Skin of body (tissue), 2 donors: Measurements from ENCODE around the gene ZCCHC9. TPM values are rescaled to one million over a fixed set of nuclear protein-coding genes. Genes with fewer than 3 reads are reported as not detected.
"Not testable (repeated sequence)": the region's sequence is repeated elsewhere in the genome, so short reads cannot be mapped to it uniquely, and the experiment has no call there.

Experiments used
- DNase-seq: peaks from one replicate; lab custom pipeline; 2025; lab: John Stamatoyannopoulos, UW
- total RNA-seq: library from RNA; depleted of rRNA; stranded (reverse); fragments of >200 nt; gene quantifications from one replicate; pipeline ENCODE4 v1.2.3, GENCODE V29; 2014

Gene ZCCHC9
- total RNA-seq, 1 donor from 2014 or later, result 22.7 TPM

DNA sequence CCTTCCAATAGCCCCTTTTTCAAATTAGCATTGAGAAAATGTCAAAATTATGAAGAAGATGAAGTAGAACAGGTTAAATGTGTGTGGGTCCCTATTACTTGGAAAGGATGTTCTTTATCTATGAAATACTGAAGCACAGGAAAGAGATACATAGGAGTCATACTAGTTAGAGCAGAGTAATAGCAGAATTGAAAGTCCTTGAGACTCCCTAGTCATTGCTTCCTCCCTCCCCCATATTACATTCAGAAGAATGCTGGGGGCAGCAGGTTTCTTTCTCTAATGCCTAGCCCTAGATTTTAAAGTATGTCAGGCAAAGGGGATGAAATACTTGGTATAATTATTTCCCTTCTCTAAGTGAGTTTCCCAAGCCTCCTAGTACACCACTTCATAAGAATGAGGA is 4.4 kb downstream of the ZCCHC9 start:
- DNase-seq, result no peak

DNA sequence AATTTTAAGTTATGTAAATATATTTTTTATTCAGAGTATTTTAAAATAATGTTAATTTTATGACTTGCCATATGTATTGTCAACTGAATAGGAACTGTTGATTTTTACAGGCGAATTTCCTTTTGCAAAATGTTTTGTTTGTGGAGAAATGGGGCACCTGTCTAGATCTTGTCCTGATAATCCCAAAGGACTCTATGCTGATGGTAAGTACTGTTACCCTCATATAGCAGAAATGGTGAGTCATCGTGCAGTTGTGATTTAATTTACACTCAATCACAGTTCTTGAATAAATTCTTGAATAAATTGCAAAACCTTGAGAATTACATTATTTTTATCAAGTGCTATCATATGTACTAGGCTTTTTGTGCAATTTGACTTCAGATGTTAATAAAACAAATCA is 7.4 kb downstream of the ZCCHC9 start:
- DNase-seq, result no peak

GRCh38 chr5:81310402-81311063 is 9.1 kb downstream of the ZCCHC9 start:
- DNase-seq, result no peak

DNA sequence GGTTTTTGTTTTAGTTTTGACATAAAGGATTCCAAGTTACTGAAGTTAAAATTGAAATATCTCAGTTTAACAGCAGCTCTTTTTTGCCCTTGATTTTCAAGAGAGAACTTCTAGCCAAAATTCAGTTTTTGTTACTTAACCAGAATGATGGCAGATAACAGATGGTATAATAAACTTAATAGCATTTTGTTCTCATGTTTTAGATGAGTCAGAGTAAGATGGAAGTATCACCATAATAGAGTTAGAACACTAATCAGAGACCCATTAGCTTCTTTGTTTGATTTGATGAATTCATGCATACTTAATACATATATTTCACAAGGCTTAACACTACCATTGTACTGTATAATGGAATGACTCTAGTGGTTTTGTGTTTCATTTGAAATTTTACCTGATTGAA is 11.9 kb downstream of the ZCCHC9 start:
- no peak for DNase-seq

DNA sequence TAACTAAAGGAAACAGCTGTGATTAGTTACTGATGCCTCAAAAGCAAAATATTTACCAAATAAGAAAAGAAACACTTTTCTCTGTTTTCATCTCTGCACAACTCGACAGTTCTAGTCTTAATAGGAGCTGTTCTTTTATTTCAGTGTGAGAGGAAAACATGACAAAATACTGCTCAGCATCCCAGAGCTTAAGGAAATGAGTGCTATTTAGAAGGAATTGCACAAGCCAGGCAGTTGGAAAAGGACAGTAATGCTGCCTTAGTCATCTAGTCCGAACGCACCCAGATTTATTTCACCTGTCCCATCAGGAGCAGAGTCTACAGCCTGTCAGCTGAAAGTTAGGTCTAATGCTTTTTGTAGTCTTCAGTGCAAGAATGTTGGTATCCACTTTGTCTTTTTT is 12.3 kb downstream of the ZCCHC9 start:
- DNase-seq, result no peak

GRCh38 chr5:81314581-81314980 is 13.2 kb downstream of the ZCCHC9 start:
- DNase-seq, result no peak

GRCh38 chr5:81315336-81315735 is 13.9 kb downstream of the ZCCHC9 start:
- DNase-seq, result no peak

- DNase-seq, result no peak
These were observed 14.4 kb downstream of the ZCCHC9 start for GRCh38 chr5:81315830-81316229.

DNA sequence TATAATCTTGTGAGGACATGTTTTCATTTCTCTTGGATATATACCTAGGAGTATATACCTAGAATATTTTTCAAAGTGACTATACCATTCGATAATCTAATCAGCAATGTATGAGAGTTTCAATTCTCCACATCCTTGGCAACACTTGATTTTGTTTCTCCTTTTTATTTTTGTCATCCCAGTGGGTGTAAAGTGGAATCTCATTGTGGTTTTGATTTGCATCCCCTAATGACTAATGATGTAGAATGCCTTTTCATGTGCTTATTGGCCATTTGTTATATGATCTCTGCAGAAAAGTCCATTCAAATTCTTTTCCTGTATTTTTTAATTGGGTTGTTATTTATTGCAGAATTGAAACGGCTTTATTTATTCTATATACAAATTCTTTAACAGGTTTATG is 15.2 kb downstream of the ZCCHC9 start:
- no peak for DNase-seq

DNA sequence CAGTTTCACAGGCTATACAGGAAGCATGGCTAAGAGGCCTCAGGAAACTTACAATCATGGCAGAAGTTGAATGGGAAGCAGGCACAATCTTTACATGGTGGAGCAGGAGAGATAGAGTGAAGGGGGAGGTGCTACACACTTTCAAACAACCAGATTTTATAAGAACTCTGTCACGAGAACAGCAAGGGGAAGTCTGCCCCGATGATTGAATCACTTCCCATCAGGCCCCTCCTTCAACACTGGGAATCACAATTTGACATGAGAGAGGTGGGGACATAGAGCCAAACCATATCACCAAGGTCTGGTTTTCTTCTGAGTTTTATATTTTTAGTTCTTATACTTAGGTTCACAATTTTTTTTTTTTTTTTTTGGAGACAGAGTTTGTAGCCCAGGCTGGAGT is 16.1 kb downstream of the ZCCHC9 start:
- DNase-seq, result no peak

- DNase-seq, result no peak
These were observed 25.2 kb downstream of the ZCCHC9 start for GRCh38 chr5:81326554-81326953.

DNA sequence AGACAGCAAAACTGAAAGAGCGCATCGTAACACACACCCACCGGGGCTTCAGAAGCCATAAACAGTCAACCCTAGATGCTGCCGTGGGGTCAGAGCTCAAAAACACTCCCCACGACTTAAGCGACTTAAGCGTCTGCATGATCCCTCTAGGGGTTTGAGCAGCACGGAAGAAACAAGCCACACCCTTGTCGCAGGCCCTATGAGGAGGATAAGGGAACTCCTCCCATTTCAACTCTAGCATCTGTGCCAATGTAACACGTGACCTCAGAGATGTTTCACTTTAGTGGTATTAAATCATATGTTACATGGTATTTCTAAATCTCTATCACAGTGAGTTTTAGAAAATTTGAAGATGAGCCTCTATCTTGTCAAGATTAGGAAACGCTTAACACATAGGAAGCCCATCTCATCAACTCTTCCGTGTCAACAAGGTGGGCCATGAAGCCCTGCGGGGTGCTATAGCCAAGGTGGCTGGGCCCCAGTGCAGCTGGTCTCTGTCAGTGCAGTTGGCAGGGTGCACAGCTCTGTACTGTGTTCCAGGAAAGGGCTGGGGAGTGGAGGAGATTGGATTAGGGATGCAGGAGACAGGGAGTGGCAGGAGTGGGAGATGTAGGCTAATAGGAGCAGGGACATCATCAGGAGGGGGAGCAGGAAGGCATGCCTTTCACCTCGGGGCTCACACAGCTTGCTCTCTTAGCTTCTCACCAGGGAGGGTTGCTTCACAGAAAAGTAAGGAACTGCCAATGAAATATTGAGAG is 33.1 kb downstream of the ZCCHC9 start:
- DNase-seq, result peak; percentile 0

GRCh38 chr5:81335946-81336345 is 34.6 kb downstream of the ZCCHC9 start:
- no peak for DNase-seq

DNA sequence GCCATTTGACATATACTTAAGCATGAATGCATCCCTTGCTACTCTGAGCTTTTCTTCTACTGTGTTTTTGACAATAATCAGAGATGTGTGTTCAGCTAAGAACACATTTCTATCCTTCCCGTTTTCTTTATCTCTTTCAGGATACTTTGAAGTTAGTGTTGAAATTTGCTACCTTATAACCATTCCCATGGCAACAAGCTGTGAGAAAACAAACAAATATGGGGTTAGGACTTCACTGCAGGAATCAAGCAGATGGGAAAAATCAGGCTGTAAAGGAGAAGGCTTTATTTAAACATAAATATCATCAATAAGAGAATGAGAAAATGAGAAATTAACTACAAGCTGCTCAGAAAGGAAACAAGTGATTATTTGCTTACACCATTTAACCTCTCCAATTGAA is 35.2 kb downstream of the ZCCHC9 start:
- no peak for DNase-seq

- no peak for DNase-seq
These were observed 36.4 kb downstream of the ZCCHC9 start for GRCh38 chr5:81337803-81338202.

- not testable (repeated sequence) for DNase-seq
These were observed 36.8 kb downstream of the ZCCHC9 start for GRCh38 chr5:81338213-81338612.

DNA sequence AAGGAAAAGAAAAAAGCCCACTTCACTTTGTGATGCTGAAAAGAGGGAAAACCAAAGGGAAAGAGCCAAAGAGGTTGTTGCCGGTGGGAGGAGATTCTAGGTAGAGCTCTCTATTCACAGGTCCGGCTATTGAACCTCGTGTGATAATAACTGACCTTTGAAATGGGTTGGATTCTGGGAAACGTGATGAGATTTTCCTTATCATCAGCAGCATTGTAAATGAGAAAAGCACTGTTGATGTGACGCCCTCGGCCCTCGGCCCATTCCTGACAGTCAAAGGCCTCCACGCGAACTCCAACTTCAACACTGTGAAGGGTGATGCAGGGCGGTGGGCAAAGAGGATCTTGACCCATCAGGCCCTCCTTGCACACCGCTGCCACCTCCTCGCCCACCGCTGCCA is 43.3 kb downstream of the ZCCHC9 start:
- no peak for DNase-seq

GRCh38 chr5:81345411-81346003 is 44.1 kb downstream of the ZCCHC9 start:
- DNase-seq, result no peak

- DNase-seq, result no peak
These were observed 47.8 kb downstream of the ZCCHC9 start for GRCh38 chr5:81349161-81349560.

DNA sequence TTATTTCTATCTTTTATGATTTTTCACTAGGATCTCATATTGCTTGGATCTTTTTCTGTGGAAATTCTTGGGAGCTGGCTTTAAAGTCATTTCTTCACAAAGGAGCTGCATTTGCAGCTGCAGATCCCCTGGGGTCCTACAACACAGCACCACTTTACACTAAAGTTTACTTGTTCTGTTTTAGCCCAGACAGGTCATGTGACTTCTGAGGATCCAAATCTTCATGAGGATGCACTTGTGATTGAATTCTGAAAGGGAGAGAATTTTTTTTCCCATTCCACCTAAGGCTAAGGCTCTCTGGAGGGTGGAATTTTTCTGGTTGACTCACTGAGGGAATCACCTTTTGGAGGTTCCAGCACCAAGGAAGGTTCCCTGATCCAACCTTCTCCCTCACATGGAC is 49.1 kb downstream of the ZCCHC9 start:
- DNase-seq, result no peak

DNA sequence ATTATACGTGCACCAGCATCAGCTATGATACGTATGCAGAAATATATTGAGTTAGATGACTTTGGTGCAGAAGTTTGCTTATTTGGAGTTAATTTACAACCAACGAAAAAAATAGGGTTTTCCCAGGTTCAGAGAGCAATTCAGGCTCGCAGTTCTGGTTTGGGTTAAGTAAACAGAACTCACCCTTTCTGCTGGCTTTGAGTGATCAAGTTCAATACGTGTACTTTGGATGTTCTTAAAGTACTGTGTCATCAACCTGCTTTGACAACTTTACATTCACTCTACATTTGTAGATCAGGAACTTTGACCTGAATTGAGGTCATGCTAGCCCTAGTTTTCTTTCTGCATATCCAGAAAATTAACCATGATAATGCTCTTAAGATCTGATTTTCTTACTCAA is 51.8 kb downstream of the ZCCHC9 start:
- no peak for DNase-seq

- DNase-seq, result no peak
These were observed 52.7 kb downstream of the ZCCHC9 start for GRCh38 chr5:81354093-81354492.
